H9 (cell line): ENCODE measurements around the gene H19. TPM values are rescaled to one million over a fixed set of nuclear protein-coding genes. Genes with fewer than 3 reads are reported as not detected.

Source experiments
- DNase-seq: peaks from one replicate; pipeline ENCODE4 v3.0.0-alpha.2; 2017
- H2AFZ ChIP-seq: one replicate; pipeline ENCODE4 v1.6.1; 2013; ENCODE audit warnings: mild to moderate bottlenecking, low read length, control low read depth, moderate library complexity
- H2AK5ac ChIP-seq: 2 replicates; pipeline ENCODE4 v1.6.1; 2013; ENCODE audit warnings: low read length, control low read depth, mixed read lengths; ENCODE audit not compliant: insufficient read length
- H2BK120ac ChIP-seq: one replicate; pipeline ENCODE4 v1.6.1; 2013; ENCODE audit warnings: low read depth, mild to moderate bottlenecking, low read length, control low read depth, inconsistent platforms; ENCODE audit not compliant: poor library complexity, severe bottlenecking
- H2BK12ac ChIP-seq: 2 replicates; pipeline ENCODE4 v1.6.1; 2013; ENCODE audit warnings: low read length, control low read depth, mixed read lengths, low read depth; ENCODE audit not compliant: insufficient read length
- H2BK15ac ChIP-seq: 2 replicates; pipeline ENCODE4 v1.6.1; 2013; ENCODE audit warnings: low read depth, low read length, control low read depth
- H2BK20ac ChIP-seq: one replicate; pipeline ENCODE4 v1.6.1; 2013; ENCODE audit warnings: low read depth, mild to moderate bottlenecking, low read length, control low read depth, inconsistent platforms; ENCODE audit not compliant: poor library complexity, severe bottlenecking
- H2BK5ac ChIP-seq: 2 replicates; pipeline ENCODE4 v1.6.1; 2013; ENCODE audit warnings: low read length, control low read depth, mixed read lengths; ENCODE audit not compliant: insufficient read length
- H3K14ac ChIP-seq: 2 replicates; pipeline ENCODE4 v1.6.1; 2013; ENCODE audit warnings: low read length, control low read depth; ENCODE audit not compliant: insufficient read depth
- H3K18ac ChIP-seq: 2 replicates; pipeline ENCODE4 v1.6.1; 2013; ENCODE audit warnings: low read depth, mild to moderate bottlenecking, mixed read lengths, low read length, control low read depth; ENCODE audit not compliant: insufficient read length
- H3K23ac ChIP-seq: 2 replicates; pipeline ENCODE4 v1.6.1; 2013; ENCODE audit warnings: low read length, control low read depth, mixed read lengths, low read depth; ENCODE audit not compliant: insufficient read length
- H3K23me2 ChIP-seq: 2 replicates; pipeline ENCODE4 v1.6.1; 2013; ENCODE audit warnings: low read depth, mild to moderate bottlenecking, mixed read lengths, low read length, control low read depth; ENCODE audit not compliant: insufficient read length, poor library complexity, severe bottlenecking
- H3K27ac ChIP-seq: 2 replicates; pipeline ENCODE4 v1.5.1; 2013; ENCODE audit warnings: low read length, control low read depth, mixed read lengths, low read depth; ENCODE audit not compliant: insufficient read length
- H3K27me3 ChIP-seq: 2 replicates; pipeline ENCODE4 v1.6.1; 2013; ENCODE audit warnings: low read length, control low read depth, inconsistent platforms; ENCODE audit not compliant: insufficient read depth
- H3K4ac ChIP-seq: 2 replicates; pipeline ENCODE4 v1.6.1; 2013; ENCODE audit warnings: low read depth, mild to moderate bottlenecking, control low read depth, inconsistent platforms, low read length, moderate library complexity
- H3K4me1 ChIP-seq: 2 replicates; pipeline ENCODE4 v1.6.1; 2013; ENCODE audit warnings: low read length, control low read depth, inconsistent platforms; ENCODE audit not compliant: insufficient read depth
- H3K4me2 ChIP-seq: 2 replicates; pipeline ENCODE4 v1.6.1; 2013; ENCODE audit warnings: low read length, control low read depth, mixed read lengths; ENCODE audit not compliant: insufficient read length, insufficient read depth
- H3K56ac ChIP-seq: 2 replicates; pipeline ENCODE4 v1.6.1; 2013; ENCODE audit warnings: low read depth, mild to moderate bottlenecking, mixed read lengths, low read length, control low read depth; ENCODE audit not compliant: insufficient read length
- H3K79me1 ChIP-seq: 2 replicates; pipeline ENCODE4 v1.6.1; 2013; ENCODE audit warnings: low read depth, mild to moderate bottlenecking, moderate library complexity, low read length, control low read depth, inconsistent platforms; ENCODE audit not compliant: insufficient read depth, poor library complexity, severe bottlenecking
- H3K79me2 ChIP-seq: 2 replicates; pipeline ENCODE4 v1.6.1; 2013; ENCODE audit warnings: low read length, control low read depth, inconsistent platforms; ENCODE audit not compliant: insufficient read depth
- H3K9ac ChIP-seq: 2 replicates; pipeline ENCODE4 v1.6.1; 2013; ENCODE audit warnings: low read length, control low read depth, mixed read lengths; ENCODE audit not compliant: insufficient read length; ENCODE audit errors: extremely low read depth
- H3K9me3 ChIP-seq: one replicate; pipeline ENCODE4 v1.6.1; 2013; ENCODE audit warnings: low read depth, low read length, inconsistent platforms; ENCODE audit not compliant: control insufficient read depth
- H3T11ph ChIP-seq: one replicate; pipeline ENCODE4 v1.6.1; 2013; ENCODE audit warnings: mild to moderate bottlenecking, low read length, control low read depth, inconsistent platforms
- H4K20me1 ChIP-seq: one replicate; pipeline ENCODE4 v1.6.1; 2013; ENCODE audit not compliant: control insufficient read depth, insufficient read length, insufficient read depth
- H4K5ac ChIP-seq: 2 replicates; pipeline ENCODE4 v1.6.1; 2013; ENCODE audit warnings: low read depth, mild to moderate bottlenecking, mixed read lengths, low read length, control low read depth; ENCODE audit not compliant: insufficient read length
- H4K8ac ChIP-seq: replicated peaks from 2 replicates; pipeline ENCODE4 v1.6.1; 2013; ENCODE audit warnings: low read length, control low read depth, mixed read lengths, low read depth; ENCODE audit not compliant: insufficient read length
- H4K91ac ChIP-seq: 2 replicates; pipeline ENCODE4 v1.6.1; 2013; ENCODE audit warnings: low read depth, mild to moderate bottlenecking, moderate library complexity, mixed read lengths, low read length, control low read depth; ENCODE audit not compliant: insufficient read length
- H3K27ac Mint-ChIP-seq, 3 experiments: 2 replicates in 2 of 3; 3 replicates in 1 of 3; pipeline ENCODE4 v1.8.0; 2020 to 2021; ENCODE audit warnings: mixed read lengths in 3 of 3, mild to moderate bottlenecking in 1 of 3, moderate library complexity in 1 of 3
- H3K27me3 Mint-ChIP-seq: 2 replicates; pipeline ENCODE4 v1.8.0; 2021; ENCODE audit warnings: low read depth, mild to moderate bottlenecking, moderate library complexity, mixed read lengths
- H3K36me3 Mint-ChIP-seq, 3 experiments: 2 replicates in 2 of 3; 3 replicates in 1 of 3; pipeline ENCODE4 v1.8.0; 2020 to 2021; ENCODE audit warnings: low read depth in 3 of 3, mixed read lengths in 3 of 3; ENCODE audit not compliant: insufficient read depth in 1 of 3
- H3K4me1 Mint-ChIP-seq, 2 experiments: 2 replicates each; pipeline ENCODE4 v1.8.0; 2020; ENCODE audit warnings: mixed read lengths in 2 of 2
- H3K4me3 Mint-ChIP-seq, 2 experiments: 2 replicates in 1 of 2; 3 replicates in 1 of 2; pipeline ENCODE4 v1.8.0; 2020 to 2021; ENCODE audit warnings: mild to moderate bottlenecking in 2 of 2, mixed read lengths in 2 of 2, moderate library complexity in 1 of 2
- H3K9me3 Mint-ChIP-seq, 2 experiments: 2 replicates in 1 of 2; 3 replicates in 1 of 2; pipeline ENCODE4 v1.8.0; 2020; ENCODE audit warnings: mild to moderate bottlenecking in 2 of 2, mixed read lengths in 2 of 2, moderate library complexity in 1 of 2
- WGBS: extraction: QIAGEN DNeasy Blood & Tissue Kit; methylation state at CpG from one replicate; pipeline ENCODE4 v1.1.7; 2013; ENCODE audit warnings: missing lambda C conversion rate, low lambda C conversion rate, mixed read lengths; ENCODE audit not compliant: insufficient read length; ENCODE audit errors: extremely low coverage; 5-methylcytosine and 5-hydroxymethylcytosine counted together
- total RNA-seq: library from RNA; stranded (reverse); gene quantifications from 2 replicates; pipeline ENCODE4 v1.2.1, GENCODE V29; 2021
- TF ChIP-seq, protein P1 (sequence below): fragments of 200-600 bp; sonication (generic); conservative IDR thresholded peaks from 3 replicates; pipeline ENCODE4 v1.8.0; 2021; ENCODE audit warnings: antibody characterized with exemption, mild to moderate bottlenecking

H19 gene
- total RNA-seq, 1 experiment from 2014 or later = 10.7 TPM

DNA sequence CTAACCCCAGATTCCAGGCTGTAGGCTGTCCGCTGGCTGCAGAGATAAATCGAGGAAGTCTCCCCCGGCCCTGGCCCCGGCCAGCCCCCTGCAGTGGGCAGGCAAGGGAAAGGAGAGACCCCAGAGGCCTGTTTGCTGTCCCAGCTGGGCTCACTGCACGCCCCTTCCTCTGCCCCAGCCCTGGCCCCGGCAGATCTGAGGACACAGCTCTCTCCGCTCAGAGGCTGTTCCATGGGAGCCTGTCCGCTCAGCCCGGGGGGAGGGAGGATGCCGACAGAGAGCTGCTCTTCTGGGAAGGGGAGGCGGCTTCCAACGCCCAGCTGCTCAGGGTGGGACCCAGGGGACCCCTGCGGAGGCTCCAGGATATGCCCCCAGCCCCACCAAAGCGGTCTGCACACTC is 37.7 kb upstream of the H19 start:
- no peak overlapping the region for H3K27ac ChIP-seq
- no peaks in the 10 kb centered on the region for H3K4me1 Mint-ChIP-seq
- H3K79me2 ChIP-seq = no peaks in the 10 kb centered on the region
- no peak overlapping the region for H3K27ac Mint-ChIP-seq
- no peak overlapping the region for H3K4me3 Mint-ChIP-seq
- H3K4me2 ChIP-seq = no peak overlapping the region
- H2BK5ac ChIP-seq = no peak overlapping the region
- no peak overlapping the region for H3K56ac ChIP-seq
- no peak overlapping the region for H3T11ph ChIP-seq
- H3K27me3 ChIP-seq = no peaks in the 10 kb centered on the region
- no peaks in the 10 kb centered on the region for H3K27me3 Mint-ChIP-seq
- H3K79me1 ChIP-seq = no peaks in the 10 kb centered on the region
- no peak overlapping the region for H4K8ac ChIP-seq
- H3K9ac ChIP-seq = no peak overlapping the region
- H2BK15ac ChIP-seq = no peak overlapping the region
- no peaks in the 10 kb centered on the region for H3K9me3 ChIP-seq
- no peak overlapping the region for H3K4ac ChIP-seq
- no peak overlapping the region for H2AK5ac ChIP-seq
- H3K36me3 Mint-ChIP-seq = no peaks in the 10 kb centered on the region
- H3K4me1 ChIP-seq = no peaks in the 10 kb centered on the region
- no peak overlapping the region for H3K18ac ChIP-seq
- no peak for DNase-seq
- no CpG with 5 or more reads among the region's 14 CpGs for WGBS
- H3K14ac ChIP-seq = no peak overlapping the region
- TF ChIP-seq, protein P1, sequence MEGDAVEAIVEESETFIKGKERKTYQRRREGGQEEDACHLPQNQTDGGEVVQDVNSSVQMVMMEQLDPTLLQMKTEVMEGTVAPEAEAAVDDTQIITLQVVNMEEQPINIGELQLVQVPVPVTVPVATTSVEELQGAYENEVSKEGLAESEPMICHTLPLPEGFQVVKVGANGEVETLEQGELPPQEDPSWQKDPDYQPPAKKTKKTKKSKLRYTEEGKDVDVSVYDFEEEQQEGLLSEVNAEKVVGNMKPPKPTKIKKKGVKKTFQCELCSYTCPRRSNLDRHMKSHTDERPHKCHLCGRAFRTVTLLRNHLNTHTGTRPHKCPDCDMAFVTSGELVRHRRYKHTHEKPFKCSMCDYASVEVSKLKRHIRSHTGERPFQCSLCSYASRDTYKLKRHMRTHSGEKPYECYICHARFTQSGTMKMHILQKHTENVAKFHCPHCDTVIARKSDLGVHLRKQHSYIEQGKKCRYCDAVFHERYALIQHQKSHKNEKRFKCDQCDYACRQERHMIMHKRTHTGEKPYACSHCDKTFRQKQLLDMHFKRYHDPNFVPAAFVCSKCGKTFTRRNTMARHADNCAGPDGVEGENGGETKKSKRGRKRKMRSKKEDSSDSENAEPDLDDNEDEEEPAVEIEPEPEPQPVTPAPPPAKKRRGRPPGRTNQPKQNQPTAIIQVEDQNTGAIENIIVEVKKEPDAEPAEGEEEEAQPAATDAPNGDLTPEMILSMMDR = no peak
- H2BK12ac ChIP-seq = no peak overlapping the region
- no peaks in the 10 kb centered on the region for H4K20me1 ChIP-seq
- no peak overlapping the region for H4K5ac ChIP-seq
- H2BK120ac ChIP-seq = no peak overlapping the region
- no peak overlapping the region for H2AFZ ChIP-seq
- H4K91ac ChIP-seq = no peak overlapping the region
- no peak overlapping the region for H3K23ac ChIP-seq
- H2BK20ac ChIP-seq = no peak overlapping the region
- no peaks in the 10 kb centered on the region for H3K9me3 Mint-ChIP-seq
- no peaks in the 10 kb centered on the region for H3K23me2 ChIP-seq
